GM23338 (cell line): ENCODE results near the gene IDH3A.

Experiments used
- CREB1 ChIP-seq: fragments of 250-450 bp; sonication (Bioruptor Pico); IDR thresholded peaks from 2 replicates; pipeline ENCODE4 v1.5.0; 2020; ENCODE audit warnings: low read depth, mild to moderate bottlenecking, moderate library complexity
- ETS1 ChIP-seq: IDR thresholded peaks from 2 replicates; pipeline ENCODE4 v1.6.1; 2016; ENCODE audit warnings: antibody characterized with exemption
- EZH2 ChIP-seq: fragments of 200-600 bp; sonication (generic); IDR thresholded peaks from one replicate; pipeline ENCODE4 v1.8.0; 2017; ENCODE audit warnings: antibody characterized with exemption, mild to moderate bottlenecking, low read depth; ENCODE audit not compliant: unreplicated experiment
- EZH2phosphoT487 ChIP-seq: fragments of 200-600 bp; sonication (generic); IDR thresholded peaks from one replicate; pipeline ENCODE4 v1.8.1; 2018; ENCODE audit warnings: antibody characterized with exemption; ENCODE audit not compliant: unreplicated experiment
- JUNB ChIP-seq: IDR thresholded peaks from one replicate; pipeline ENCODE4 v1.6.1; 2016; ENCODE audit warnings: antibody characterized with exemption; ENCODE audit not compliant: unreplicated experiment
- NANOG ChIP-seq: IDR thresholded peaks from 2 replicates; pipeline ENCODE4 v1.6.1; 2016; ENCODE audit warnings: antibody characterized with exemption, borderline replicate concordance
- POLR2AphosphoS5 ChIP-seq: IDR thresholded peaks from 2 replicates; pipeline ENCODE4 v1.6.1; 2016; ENCODE audit warnings: antibody characterized with exemption, low read depth
- STAT1 ChIP-seq: IDR thresholded peaks from one replicate; pipeline ENCODE4 v1.6.1; 2016; ENCODE audit warnings: antibody characterized with exemption; ENCODE audit not compliant: unreplicated experiment
- ZNF114 ChIP-seq: fragments of 250-450 bp; sonication (Bioruptor Pico); IDR thresholded peaks from 2 replicates; pipeline ENCODE4 v1.5.0; 2020; ENCODE audit warnings: mild to moderate bottlenecking, moderate library complexity
- ZNF331 ChIP-seq: fragments of 250-450 bp; sonication (Bioruptor Pico); IDR thresholded peaks from 2 replicates; pipeline ENCODE4 v1.5.0; 2020; ENCODE audit warnings: low read depth, mild to moderate bottlenecking, moderate library complexity
- TF ChIP-seq, protein P1 (sequence below), 2 experiments: fragments of 200-600 bp in 1 of 2; sonication (generic) in 1 of 2; conservative IDR thresholded peaks; 2 replicates each; pipeline versions ENCODE4 v1.5.1 to v1.6.1; 2016 to 2017; ENCODE audit warnings: antibody characterized with exemption in 2 of 2, low read depth in 2 of 2, mild to moderate bottlenecking in 2 of 2, moderate library complexity in 1 of 2
- TF ChIP-seq, protein P2 (sequence below): IDR thresholded peaks from one replicate; pipeline ENCODE4 v1.6.1; 2018; ENCODE audit warnings: antibody characterized with exemption; ENCODE audit not compliant: unreplicated experiment
- TF ChIP-seq, protein P3 (sequence below): fragments of 250-450 bp; sonication (Bioruptor Pico); IDR thresholded peaks from 2 replicates; pipeline ENCODE4 v1.5.0; 2020; ENCODE audit warnings: mild to moderate bottlenecking, moderate library complexity

- TF ChIP-seq, protein P1, sequence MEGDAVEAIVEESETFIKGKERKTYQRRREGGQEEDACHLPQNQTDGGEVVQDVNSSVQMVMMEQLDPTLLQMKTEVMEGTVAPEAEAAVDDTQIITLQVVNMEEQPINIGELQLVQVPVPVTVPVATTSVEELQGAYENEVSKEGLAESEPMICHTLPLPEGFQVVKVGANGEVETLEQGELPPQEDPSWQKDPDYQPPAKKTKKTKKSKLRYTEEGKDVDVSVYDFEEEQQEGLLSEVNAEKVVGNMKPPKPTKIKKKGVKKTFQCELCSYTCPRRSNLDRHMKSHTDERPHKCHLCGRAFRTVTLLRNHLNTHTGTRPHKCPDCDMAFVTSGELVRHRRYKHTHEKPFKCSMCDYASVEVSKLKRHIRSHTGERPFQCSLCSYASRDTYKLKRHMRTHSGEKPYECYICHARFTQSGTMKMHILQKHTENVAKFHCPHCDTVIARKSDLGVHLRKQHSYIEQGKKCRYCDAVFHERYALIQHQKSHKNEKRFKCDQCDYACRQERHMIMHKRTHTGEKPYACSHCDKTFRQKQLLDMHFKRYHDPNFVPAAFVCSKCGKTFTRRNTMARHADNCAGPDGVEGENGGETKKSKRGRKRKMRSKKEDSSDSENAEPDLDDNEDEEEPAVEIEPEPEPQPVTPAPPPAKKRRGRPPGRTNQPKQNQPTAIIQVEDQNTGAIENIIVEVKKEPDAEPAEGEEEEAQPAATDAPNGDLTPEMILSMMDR (conservative IDR thresholded peaks at IDR 0.05; ENCODE audit: low read depth in 2 of 2), result no peak
- TF ChIP-seq CREB1 (CRISPR knock-in tag), result no peak
- no peak for TF ChIP-seq POLR2AphosphoS5
- TF ChIP-seq EZH2, result no peak
- no peak for TF ChIP-seq EZH2phosphoT487
- TF ChIP-seq, protein P2, sequence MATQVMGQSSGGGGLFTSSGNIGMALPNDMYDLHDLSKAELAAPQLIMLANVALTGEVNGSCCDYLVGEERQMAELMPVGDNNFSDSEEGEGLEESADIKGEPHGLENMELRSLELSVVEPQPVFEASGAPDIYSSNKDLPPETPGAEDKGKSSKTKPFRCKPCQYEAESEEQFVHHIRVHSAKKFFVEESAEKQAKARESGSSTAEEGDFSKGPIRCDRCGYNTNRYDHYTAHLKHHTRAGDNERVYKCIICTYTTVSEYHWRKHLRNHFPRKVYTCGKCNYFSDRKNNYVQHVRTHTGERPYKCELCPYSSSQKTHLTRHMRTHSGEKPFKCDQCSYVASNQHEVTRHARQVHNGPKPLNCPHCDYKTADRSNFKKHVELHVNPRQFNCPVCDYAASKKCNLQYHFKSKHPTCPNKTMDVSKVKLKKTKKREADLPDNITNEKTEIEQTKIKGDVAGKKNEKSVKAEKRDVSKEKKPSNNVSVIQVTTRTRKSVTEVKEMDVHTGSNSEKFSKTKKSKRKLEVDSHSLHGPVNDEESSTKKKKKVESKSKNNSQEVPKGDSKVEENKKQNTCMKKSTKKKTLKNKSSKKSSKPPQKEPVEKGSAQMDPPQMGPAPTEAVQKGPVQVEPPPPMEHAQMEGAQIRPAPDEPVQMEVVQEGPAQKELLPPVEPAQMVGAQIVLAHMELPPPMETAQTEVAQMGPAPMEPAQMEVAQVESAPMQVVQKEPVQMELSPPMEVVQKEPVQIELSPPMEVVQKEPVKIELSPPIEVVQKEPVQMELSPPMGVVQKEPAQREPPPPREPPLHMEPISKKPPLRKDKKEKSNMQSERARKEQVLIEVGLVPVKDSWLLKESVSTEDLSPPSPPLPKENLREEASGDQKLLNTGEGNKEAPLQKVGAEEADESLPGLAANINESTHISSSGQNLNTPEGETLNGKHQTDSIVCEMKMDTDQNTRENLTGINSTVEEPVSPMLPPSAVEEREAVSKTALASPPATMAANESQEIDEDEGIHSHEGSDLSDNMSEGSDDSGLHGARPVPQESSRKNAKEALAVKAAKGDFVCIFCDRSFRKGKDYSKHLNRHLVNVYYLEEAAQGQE, result no peak
- TF ChIP-seq NANOG, result no peak
- TF ChIP-seq JUNB, result no peak
- TF ChIP-seq, protein P3, sequence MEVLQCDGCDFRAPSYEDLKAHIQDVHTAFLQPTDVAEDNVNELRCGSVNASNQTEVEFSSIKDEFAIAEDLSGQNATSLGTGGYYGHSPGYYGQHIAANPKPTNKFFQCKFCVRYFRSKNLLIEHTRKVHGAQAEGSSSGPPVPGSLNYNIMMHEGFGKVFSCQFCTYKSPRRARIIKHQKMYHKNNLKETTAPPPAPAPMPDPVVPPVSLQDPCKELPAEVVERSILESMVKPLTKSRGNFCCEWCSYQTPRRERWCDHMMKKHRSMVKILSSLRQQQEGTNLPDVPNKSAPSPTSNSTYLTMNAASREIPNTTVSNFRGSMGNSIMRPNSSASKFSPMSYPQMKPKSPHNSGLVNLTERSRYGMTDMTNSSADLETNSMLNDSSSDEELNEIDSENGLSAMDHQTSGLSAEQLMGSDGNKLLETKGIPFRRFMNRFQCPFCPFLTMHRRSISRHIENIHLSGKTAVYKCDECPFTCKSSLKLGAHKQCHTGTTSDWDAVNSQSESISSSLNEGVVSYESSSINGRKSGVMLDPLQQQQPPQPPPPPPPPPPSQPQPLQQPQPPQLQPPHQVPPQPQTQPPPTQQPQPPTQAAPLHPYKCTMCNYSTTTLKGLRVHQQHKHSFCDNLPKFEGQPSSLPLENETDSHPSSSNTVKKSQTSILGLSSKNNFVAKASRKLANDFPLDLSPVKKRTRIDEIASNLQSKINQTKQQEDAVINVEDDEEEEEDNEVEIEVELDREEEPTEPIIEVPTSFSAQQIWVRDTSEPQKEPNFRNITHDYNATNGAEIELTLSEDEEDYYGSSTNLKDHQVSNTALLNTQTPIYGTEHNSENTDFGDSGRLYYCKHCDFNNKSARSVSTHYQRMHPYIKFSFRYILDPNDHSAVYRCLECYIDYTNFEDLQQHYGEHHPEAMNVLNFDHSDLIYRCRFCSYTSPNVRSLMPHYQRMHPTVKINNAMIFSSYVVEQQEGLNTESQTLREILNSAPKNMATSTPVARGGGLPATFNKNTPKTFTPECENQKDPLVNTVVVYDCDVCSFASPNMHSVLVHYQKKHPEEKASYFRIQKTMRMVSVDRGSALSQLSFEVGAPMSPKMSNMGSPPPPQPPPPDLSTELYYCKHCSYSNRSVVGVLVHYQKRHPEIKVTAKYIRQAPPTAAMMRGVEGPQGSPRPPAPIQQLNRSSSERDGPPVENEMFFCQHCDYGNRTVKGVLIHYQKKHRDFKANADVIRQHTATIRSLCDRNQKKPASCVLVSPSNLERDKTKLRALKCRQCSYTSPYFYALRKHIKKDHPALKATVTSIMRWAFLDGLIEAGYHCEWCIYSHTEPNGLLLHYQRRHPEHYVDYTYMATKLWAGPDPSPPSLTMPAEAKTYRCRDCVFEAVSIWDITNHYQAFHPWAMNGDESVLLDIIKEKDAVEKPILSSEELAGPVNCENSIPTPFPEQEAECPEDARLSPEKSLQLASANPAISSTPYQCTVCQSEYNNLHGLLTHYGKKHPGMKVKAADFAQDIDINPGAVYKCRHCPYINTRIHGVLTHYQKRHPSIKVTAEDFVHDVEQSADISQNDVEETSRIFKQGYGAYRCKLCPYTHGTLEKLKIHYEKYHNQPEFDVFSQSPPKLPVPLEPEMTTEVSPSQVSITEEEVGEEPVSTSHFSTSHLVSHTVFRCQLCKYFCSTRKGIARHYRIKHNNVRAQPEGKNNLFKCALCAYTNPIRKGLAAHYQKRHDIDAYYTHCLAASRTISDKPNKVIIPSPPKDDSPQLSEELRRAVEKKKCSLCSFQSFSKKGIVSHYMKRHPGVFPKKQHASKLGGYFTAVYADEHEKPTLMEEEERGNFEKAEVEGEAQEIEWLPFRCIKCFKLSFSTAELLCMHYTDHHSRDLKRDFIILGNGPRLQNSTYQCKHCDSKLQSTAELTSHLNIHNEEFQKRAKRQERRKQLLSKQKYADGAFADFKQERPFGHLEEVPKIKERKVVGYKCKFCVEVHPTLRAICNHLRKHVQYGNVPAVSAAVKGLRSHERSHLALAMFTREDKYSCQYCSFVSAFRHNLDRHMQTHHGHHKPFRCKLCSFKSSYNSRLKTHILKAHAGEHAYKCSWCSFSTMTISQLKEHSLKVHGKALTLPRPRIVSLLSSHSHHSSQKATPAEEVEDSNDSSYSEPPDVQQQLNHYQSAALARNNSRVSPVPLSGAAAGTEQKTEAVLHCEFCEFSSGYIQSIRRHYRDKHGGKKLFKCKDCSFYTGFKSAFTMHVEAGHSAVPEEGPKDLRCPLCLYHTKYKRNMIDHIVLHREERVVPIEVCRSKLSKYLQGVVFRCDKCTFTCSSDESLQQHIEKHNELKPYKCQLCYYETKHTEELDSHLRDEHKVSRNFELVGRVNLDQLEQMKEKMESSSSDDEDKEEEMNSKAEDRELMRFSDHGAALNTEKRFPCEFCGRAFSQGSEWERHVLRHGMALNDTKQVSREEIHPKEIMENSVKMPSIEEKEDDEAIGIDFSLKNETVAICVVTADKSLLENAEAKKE, result no peak
- no peak for TF ChIP-seq STAT1
- TF ChIP-seq ZNF331, result no peak
- no peak for TF ChIP-seq ETS1
- TF ChIP-seq ZNF114 (CRISPR knock-in tag), result no peak
Measured at GRCh38 chr15:78111788-78112187, 37.4 kb upstream of the IDH3A start.
